HEK293T (cell line): Measurements from ENCODE around the gene CFAP61.

Experiments used
- ARNT ChIP-seq: fragments of 450-650 bp; IDR thresholded peaks from 2 replicates; pipeline ENCODE4 v1.6.1; 2017; ENCODE audit warnings: mild to moderate bottlenecking
- BHLHE40 ChIP-seq: fragments of 450-650 bp; IDR thresholded peaks from 2 replicates; pipeline ENCODE4 v1.6.1; 2016; ENCODE audit warnings: mild to moderate bottlenecking, moderate library complexity, borderline replicate concordance
- ELF4 ChIP-seq: fragments of 450-650 bp; IDR thresholded peaks from 2 replicates; pipeline ENCODE4 v1.6.1; 2017; ENCODE audit warnings: antibody characterized with exemption
- FOXA1 ChIP-seq: fragments of 450-650 bp; IDR thresholded peaks from 2 replicates; pipeline ENCODE4 v1.6.1; 2016; ENCODE audit warnings: mild to moderate bottlenecking
- FOXM1 ChIP-seq: fragments of 450-650 bp; IDR thresholded peaks from 2 replicates; pipeline ENCODE4 v1.6.1; 2017; ENCODE audit warnings: mild to moderate bottlenecking, borderline replicate concordance
- HDGF ChIP-seq: fragments of 450-650 bp; IDR thresholded peaks from 2 replicates; pipeline ENCODE4 v1.6.1; 2017; ENCODE audit warnings: antibody characterized with exemption, borderline replicate concordance
- PKNOX1 ChIP-seq: fragments of 450-650 bp; IDR thresholded peaks from 2 replicates; pipeline ENCODE4 v1.6.1; 2016
- SP1 ChIP-seq: fragments of 450-650 bp; IDR thresholded peaks from 2 replicates; pipeline ENCODE4 v1.6.1; 2017

DNA sequence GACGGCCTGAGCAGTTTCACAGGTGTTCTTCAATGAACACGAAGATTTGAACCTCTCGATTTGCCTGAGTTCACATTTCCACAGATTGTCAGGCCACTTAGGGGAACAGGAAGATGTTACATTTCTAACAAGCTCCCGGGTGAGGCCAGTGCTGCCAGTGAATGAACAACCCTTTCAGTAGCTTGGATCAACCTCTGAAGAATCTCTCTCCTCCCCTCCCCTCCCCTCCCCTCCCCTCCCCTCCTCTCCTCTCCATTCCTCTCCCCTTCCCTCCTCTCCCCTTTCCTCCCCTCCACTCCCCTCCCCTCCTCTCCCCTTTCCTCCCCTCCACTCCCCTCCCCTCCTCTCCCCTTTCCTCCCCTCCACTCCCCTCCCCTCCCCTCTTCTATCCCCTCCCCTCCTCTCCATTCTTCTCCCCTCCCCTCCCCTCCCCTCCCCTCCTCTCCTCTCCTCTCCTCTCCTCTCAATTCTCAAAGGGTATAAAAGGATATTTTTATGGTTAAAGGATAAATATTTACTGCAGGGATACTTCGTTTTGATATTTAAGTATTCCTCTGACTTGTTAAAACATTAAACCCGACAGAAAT lies 201.5 kb downstream of the CFAP61 start:
- TF ChIP-seq ELF4 = no peak
- TF ChIP-seq HDGF = no peak
- TF ChIP-seq FOXA1 = no peak
- TF ChIP-seq FOXM1 = no peak
- TF ChIP-seq BHLHE40 = no peak
- TF ChIP-seq SP1 = no peak
- TF ChIP-seq PKNOX1 = no peak
- no peak for TF ChIP-seq ARNT
